Measurements from ENCODE around the gene MOXD1. TPM values are rescaled to one million over a fixed set of nuclear protein-coding genes. Genes with fewer than 3 reads are reported as not detected.

The MOXD1 gene
- total RNA-seq, 1 experiment from 2014 or later: 1.0 TPM

DNA sequence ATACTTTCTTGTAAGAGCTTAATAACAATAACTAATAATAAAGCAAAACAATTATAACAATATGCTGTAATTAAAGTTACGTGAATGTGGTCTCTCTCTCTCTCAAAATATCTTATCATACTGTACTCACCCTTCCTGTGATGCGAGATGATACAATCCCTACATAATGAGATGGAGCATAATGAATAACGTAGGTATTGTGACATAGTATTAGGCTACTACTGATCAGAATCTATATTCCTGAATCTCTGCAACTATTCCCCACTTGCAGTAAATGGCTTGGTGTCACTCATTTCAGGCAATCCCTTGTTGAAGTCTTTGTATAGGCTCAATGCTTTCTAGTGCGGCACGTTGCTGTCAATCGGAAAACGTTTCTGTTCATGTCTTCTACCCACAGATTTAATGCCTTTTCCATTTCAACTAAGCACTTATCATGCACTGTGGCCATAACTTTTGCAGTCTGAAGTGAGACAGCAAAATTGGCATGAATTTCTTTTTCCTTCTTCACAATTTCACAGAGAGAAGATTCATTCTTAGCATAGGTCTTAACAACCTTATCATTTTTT lies 32.3 kb downstream of the MOXD1 start (continued):
- no peak for TF ChIP-seq SRF (IDR thresholded peaks at IDR 0.05; ENCODE audit: low read depth)
- TF ChIP-seq ZFX (IDR thresholded peaks at IDR 0.05): no peak
- TF ChIP-seq POLR2AphosphoS5 (IDR thresholded peaks at IDR 0.05; ENCODE audit: low read depth, low read length): no peak
- TF ChIP-seq ZNF274 (IDR thresholded peaks at IDR 0.05; ENCODE audit: low read depth, low read length): no peak
- TF ChIP-seq CBX3 (IDR thresholded peaks at IDR 0.05; ENCODE audit: low read depth): no peak
- no peak for TF ChIP-seq POLR2A (IDR thresholded peaks at IDR 0.05; ENCODE audit: borderline replicate concordance, extremely low read depth, insufficient read depth, insufficient read length)
- TF ChIP-seq, protein P1, sequence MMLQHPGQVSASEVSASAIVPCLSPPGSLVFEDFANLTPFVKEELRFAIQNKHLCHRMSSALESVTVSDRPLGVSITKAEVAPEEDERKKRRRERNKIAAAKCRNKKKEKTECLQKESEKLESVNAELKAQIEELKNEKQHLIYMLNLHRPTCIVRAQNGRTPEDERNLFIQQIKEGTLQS (IDR thresholded peaks at IDR 0.05): no peak
- TF ChIP-seq, protein P2, sequence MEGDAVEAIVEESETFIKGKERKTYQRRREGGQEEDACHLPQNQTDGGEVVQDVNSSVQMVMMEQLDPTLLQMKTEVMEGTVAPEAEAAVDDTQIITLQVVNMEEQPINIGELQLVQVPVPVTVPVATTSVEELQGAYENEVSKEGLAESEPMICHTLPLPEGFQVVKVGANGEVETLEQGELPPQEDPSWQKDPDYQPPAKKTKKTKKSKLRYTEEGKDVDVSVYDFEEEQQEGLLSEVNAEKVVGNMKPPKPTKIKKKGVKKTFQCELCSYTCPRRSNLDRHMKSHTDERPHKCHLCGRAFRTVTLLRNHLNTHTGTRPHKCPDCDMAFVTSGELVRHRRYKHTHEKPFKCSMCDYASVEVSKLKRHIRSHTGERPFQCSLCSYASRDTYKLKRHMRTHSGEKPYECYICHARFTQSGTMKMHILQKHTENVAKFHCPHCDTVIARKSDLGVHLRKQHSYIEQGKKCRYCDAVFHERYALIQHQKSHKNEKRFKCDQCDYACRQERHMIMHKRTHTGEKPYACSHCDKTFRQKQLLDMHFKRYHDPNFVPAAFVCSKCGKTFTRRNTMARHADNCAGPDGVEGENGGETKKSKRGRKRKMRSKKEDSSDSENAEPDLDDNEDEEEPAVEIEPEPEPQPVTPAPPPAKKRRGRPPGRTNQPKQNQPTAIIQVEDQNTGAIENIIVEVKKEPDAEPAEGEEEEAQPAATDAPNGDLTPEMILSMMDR (IDR thresholded peaks at IDR 0.05 in 2 of 3, conservative IDR thresholded peaks at IDR 0.05 in 1 of 3; ENCODE audit: borderline replicate concordance in 1 of 3, insufficient read depth in 1 of 3, low read depth in 2 of 3, low read length in 2 of 3): no peak
- TF ChIP-seq JUND (IDR thresholded peaks at IDR 0.05): no peak

DNA sequence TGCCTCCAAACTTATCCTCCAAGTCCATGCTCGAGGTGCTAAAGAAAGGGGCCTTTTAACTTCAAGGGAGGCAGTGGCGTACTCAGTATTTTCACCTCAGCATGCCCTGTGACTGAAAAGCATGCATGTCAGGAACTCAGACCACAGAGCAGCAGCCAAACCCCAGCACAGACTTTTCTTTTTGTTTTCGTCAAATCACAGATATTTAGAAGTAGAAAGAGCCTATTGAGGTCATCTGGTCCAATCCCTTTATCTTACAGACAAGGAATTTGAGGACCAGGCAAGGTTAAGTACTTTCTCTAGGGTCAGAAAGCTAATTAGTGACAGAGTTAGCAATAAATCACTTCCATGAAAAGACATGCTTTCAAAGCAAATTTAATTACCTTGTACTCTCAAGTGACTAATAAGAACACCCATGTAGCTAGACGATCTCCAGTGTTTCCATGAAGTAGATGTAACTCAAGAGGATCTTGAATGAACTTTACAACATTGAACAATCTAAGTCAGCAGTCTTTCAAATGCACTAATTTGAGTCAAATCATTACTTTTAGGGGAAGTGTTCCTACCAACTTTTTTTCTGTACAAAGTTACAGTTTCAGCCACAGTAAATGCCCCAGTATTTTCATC lies 35.9 kb downstream of the MOXD1 start:
- Histone ChIP-seq H3K4me1 (ENCODE audit: control insufficient read depth in 1 of 2, insufficient read depth in 2 of 2, low read length in 2 of 2) (no peaks in the 10 kb centered on the region), H3K4me2 (ENCODE audit: low read length) (no peak overlapping the region), H3K27me3 (ENCODE audit: insufficient read depth, low read length) (no peaks in the 10 kb centered on the region), H3K79me2 (ENCODE audit: insufficient read depth, low read length) (no peaks in the 10 kb centered on the region), H3K9ac (ENCODE audit: low read length) (no peak overlapping the region), H3K9me2 (ENCODE audit: insufficient read depth) (no peaks in the 10 kb centered on the region), H2AFZ (ENCODE audit: low read depth, low read length, poor library complexity, severe bottlenecking) (no peak overlapping the region), H3K36me3 (ENCODE audit: control insufficient read depth in 1 of 2, insufficient read depth in 2 of 2, low read length in 2 of 2) (no peaks in the 10 kb centered on the region), H3K4me3 (replicated peaks in 1 of 2; ENCODE audit: low read depth in 1 of 2, low read length in 2 of 2) (no peak overlapping the region), H4K20me1 (ENCODE audit: insufficient read depth) (no peaks in the 10 kb centered on the region), H3K27ac (ENCODE audit: low read depth, low read length) (no peak overlapping the region), H3K9me3 (ENCODE audit: control insufficient read depth in 1 of 2, insufficient read depth in 1 of 2, low read depth in 1 of 2, low read length in 2 of 2) (no peaks in the 10 kb centered on the region)
- ATAC-seq (no peak), DNase-seq (ENCODE audit: low read depth, low spot score) (no peak)
- intact Hi-C loops (cut with micrococcal nuclease): no loop called here
- CTCF ChIA-PET: no interaction called here
- TF ChIP-seq YY1 (IDR thresholded peaks at IDR 0.05; ENCODE audit: extremely low read depth, insufficient replicate concordance, low read depth, low read length) (no peak), SIN3A (IDR thresholded peaks at IDR 0.05; ENCODE audit: low read depth) (no peak), JUND (IDR thresholded peaks at IDR 0.05) (no peak), CBX3 (IDR thresholded peaks at IDR 0.05; ENCODE audit: low read depth) (no peak), CEBPB (IDR thresholded peaks at IDR 0.05; ENCODE audit: low read depth) (no peak), EZH2phosphoT487 (IDR thresholded peaks at IDR 0.05; ENCODE audit: borderline replicate concordance) (no peak)
- TF ChIP-seq, protein P1 (IDR thresholded peaks at IDR 0.05): no peak
- TF ChIP-seq, protein P3, sequence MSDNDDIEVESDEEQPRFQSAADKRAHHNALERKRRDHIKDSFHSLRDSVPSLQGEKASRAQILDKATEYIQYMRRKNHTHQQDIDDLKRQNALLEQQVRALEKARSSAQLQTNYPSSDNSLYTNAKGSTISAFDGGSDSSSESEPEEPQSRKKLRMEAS (IDR thresholded peaks at IDR 0.05): no peak
- POLR2A ChIA-PET: no interaction called here
- RAD21 ChIA-PET (ENCODE audit: low non-redundant PET in 1 of 2, low total read pairs in 2 of 2, uncharacterized antibody in 2 of 2, unreplicated experiment in 2 of 2): no interaction called here
- no TSS peak for BruUV-seq (replicated peaks)

All from HCT116 (cell line).